NT2/D1 (cell line): ENCODE results near the gene NHSL1.

ENCODE experiments used
- DNase-seq: peaks from one replicate; pipeline ENCODE4 v3.0.0-alpha.2; 2011; ENCODE audit warnings: low read depth, low spot score
- H3K27me3 ChIP-seq: 2 replicates; pipeline ENCODE4 v1.6.0; 2011; ENCODE audit warnings: mild to moderate bottlenecking; ENCODE audit not compliant: insufficient read length, insufficient read depth
- H3K36me3 ChIP-seq: 2 replicates; pipeline ENCODE4 v1.6.1; 2011; ENCODE audit warnings: mild to moderate bottlenecking, low read length, mixed read lengths; ENCODE audit not compliant: insufficient read depth, insufficient read length
- H3K4me1 ChIP-seq: 2 replicates; pipeline ENCODE4 v1.5.1; 2011; ENCODE audit not compliant: insufficient read depth, insufficient read length
- H3K4me3 ChIP-seq: 2 replicates; pipeline ENCODE4 v1.5.1; 2011; ENCODE audit warnings: low read depth; ENCODE audit not compliant: insufficient read length
- H3K9ac ChIP-seq: 2 replicates; pipeline ENCODE4 v1.6.0; 2011; ENCODE audit warnings: low read depth; ENCODE audit not compliant: insufficient read length
- H3K9me3 ChIP-seq: 2 replicates; pipeline ENCODE4 v1.5.1; 2011; ENCODE audit warnings: mild to moderate bottlenecking, low read length; ENCODE audit not compliant: insufficient read depth
- SUZ12 ChIP-seq: IDR thresholded peaks from 2 replicates; pipeline ENCODE4 v1.6.1; 2011; ENCODE audit not compliant: insufficient read length, insufficient read depth; ENCODE audit errors: extremely low read depth
- YY1 ChIP-seq: IDR thresholded peaks from 2 replicates; pipeline ENCODE4 v1.6.1; 2011; ENCODE audit not compliant: insufficient read length, insufficient read depth
- ZNF274 ChIP-seq: IDR thresholded peaks from 2 replicates; pipeline ENCODE4 v1.6.1; 2011; ENCODE audit warnings: mild to moderate bottlenecking, low read depth, low read length

The NHSL1 gene

DNA sequence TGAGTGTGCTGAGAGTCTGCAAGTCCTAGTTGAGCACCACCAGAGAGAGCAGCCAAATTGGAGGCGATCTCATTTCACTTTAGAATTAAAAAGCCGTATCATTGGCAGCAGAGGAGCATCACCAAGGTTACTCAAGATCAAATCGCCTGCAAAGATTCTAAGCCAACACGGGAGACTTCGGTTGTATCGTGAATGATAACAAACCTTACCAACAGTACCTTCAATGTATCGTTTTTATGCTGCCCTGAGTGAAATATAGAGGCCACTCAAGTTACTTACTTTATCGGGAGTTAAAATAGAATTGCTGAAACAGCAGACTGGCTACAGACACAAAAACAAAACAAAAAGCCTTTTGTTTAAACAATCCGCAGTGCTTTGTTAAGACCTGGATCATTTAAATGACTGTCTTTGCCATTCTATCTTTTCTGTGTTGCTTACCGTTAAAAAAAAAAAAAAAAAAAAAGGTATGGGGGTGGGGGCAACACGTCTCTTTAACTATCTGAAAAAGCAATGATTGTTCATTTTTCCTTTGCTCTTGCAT, 14.2 kb downstream of the NHSL1 start:
- H3K36me3 ChIP-seq: peaks cover 9% of the 10 kb centered on the region
- no peaks in the 10 kb centered on the region for H3K4me1 ChIP-seq
- no peaks in the 10 kb centered on the region for H3K9me3 ChIP-seq
- no peak overlapping the region for H3K4me3 ChIP-seq
- no peak overlapping the region for H3K9ac ChIP-seq
- DNase-seq: no peak
- no peak for TF ChIP-seq YY1
- TF ChIP-seq SUZ12: no peak
- TF ChIP-seq ZNF274: no peak
- H3K27me3 ChIP-seq: no peaks in the 10 kb centered on the region

DNA sequence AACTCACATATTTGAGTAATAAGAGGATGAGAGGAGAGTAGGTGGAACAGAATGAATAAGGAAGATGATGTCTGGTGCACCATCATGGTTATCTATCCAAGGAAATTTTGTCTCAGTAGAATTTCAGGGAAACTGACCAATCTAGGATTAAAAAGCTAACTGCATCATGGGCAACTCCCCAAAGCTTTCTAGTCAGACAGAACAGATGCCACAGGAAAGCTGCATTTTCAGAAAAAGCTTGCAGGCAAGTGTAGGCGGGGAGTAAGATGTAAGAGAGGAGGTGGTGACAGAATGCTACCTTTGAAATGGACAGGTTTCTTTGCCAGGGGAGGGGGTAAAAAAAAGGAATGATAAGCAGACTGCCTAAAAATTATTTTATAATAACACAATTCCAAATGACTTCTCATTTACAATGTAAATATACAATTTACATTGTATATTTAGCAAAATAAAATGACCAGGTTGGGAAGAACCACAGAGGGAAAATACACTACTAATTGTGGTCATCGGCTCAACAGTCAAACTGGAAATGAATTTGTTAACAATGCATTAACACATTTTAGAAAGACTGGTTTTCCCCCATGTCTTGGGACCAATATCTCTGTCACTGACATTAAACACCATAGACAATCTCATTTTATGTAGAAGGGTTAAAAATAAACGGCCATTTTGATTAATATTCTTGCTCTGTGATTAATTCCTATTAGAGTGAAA, 15.1 kb downstream of the NHSL1 start:
- Histone ChIP-seq H3K4me1 (no peaks in the 10 kb centered on the region), H3K4me3 (no peak overlapping the region), H3K9me3 (no peaks in the 10 kb centered on the region), H3K36me3 (peaks cover 9% of the 10 kb centered on the region), H3K27me3 (no peaks in the 10 kb centered on the region), H3K9ac (no peak overlapping the region)
- no peak for DNase-seq
- no peak for TF ChIP-seq ZNF274
- TF ChIP-seq SUZ12: no peak
- TF ChIP-seq YY1: no peak

DNA sequence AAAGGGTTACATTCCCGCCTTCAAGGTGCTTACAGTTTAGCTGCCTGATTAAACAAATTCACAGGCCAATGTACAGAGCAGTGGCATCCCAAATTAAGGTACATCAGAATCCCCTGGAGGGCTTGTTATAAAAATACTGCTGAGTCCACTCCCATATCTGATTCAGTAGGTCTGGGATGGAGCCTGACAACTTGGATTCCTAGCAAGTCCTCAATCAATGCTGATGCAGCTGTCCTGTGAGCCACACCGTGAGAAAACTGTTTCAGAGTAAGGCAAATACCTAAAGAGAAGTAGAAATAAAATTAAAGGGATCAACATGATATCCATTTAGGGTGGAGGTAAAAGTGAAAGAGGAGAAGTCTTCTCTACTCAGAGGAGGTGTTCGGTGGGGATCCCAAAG, 16.5 kb downstream of the NHSL1 start:
- H3K27me3 ChIP-seq: no peaks in the 10 kb centered on the region
- no peak overlapping the region for H3K4me3 ChIP-seq
- no peaks in the 10 kb centered on the region for H3K4me1 ChIP-seq
- TF ChIP-seq SUZ12: no peak
- TF ChIP-seq YY1: no peak
- TF ChIP-seq ZNF274: no peak
- no peak for DNase-seq
- peaks cover 4% of the 10 kb centered on the region for H3K36me3 ChIP-seq
- no peak overlapping the region for H3K9ac ChIP-seq
- H3K9me3 ChIP-seq: no peaks in the 10 kb centered on the region

DNA sequence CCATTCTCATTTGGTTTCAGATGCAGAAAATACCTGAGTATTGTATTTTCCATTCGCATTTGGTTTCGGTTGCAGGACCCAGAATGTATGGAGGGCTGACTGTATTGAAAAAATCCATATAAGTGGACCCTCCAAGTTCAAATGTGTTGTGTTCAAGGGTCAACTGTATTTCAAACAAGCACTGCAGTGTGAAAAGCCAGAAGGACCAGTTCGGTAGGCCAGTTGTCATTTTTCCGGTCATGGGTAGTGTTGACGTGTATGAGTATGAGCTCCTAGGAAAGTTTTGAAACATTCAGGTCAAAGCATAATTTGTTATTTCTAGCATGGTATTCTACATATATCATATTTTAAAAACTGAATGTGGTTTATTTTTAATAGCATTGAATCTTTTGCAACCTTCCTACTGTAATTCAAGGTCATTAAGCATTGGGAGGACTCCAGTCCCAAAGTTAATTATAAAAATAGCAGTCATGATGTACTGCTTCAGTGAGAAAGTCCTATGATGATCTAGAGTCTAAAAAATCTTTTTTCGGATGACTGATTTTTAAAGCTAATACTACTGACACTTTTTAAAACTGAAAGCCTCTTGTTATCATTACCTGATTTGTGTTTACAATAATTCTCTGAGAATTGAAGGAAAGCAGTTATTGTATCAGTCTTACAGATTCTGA, 18.9 kb downstream of the NHSL1 start:
- TF ChIP-seq SUZ12: no peak
- no peak for TF ChIP-seq YY1
- TF ChIP-seq ZNF274: no peak
- Histone ChIP-seq H3K4me1 (no peaks in the 10 kb centered on the region), H3K9ac (no peak overlapping the region), H3K9me3 (no peaks in the 10 kb centered on the region), H3K4me3 (no peak overlapping the region), H3K27me3 (no peaks in the 10 kb centered on the region), H3K36me3 (peaks cover 4% of the 10 kb centered on the region)
- no peak for DNase-seq

DNA sequence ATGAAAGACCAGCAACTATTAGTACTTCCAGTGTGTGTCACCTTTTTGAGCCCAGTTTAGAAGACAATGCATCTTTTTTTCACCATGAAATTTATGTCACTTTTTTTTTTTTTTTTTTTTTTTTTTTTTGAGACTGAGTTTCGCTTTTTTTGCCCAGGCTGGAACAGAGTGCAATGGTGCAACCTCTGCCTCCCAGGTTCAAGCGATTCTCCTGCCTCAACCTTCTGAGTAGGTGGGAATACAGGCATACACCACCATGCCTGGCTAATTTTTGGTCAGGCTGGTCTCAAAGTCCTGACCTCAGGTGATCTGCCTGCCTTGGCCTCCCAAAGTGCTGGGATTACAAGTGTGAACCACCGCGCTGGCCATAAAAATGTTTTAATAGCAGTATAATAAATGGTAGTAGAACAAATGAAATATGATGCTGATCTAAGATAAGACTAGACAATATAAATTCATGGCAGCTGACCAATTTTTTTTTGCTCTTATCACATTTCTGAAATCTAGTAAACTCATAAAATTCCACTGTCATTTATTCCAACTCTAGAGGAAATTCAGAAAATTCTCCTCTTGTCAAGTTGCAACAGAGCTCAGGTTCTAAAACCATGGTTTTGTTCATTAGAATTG, 21.3 kb downstream of the NHSL1 start:
- Histone ChIP-seq H3K36me3 (peaks cover 4% of the 10 kb centered on the region), H3K27me3 (no peaks in the 10 kb centered on the region), H3K4me1 (no peaks in the 10 kb centered on the region), H3K9me3 (no peaks in the 10 kb centered on the region), H3K4me3 (no peak overlapping the region), H3K9ac (no peak overlapping the region)
- no peak for DNase-seq
- TF ChIP-seq YY1: no peak
- TF ChIP-seq ZNF274: no peak
- no peak for TF ChIP-seq SUZ12

DNA sequence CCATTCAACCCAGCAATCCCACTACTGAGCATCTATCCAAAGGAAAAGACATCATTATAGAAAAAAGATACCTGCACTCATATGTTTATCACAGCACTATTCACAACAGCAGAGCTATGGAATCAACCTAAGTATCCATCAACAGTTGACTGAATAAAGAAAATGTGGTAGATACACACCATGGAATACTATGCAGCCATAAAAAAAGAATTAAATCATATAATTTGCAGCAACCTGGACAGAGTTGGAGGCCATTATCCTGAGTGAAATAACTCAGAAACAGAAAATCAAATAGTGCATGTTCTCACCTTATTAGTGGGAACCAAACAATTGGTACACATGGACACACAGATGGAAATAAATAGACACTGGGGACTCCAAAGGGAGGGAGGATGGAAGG, 23.2 kb downstream of the NHSL1 start:
- no peak for TF ChIP-seq SUZ12
- no peak for TF ChIP-seq YY1
- no peak for TF ChIP-seq ZNF274
- Histone ChIP-seq H3K27me3 (no peaks in the 10 kb centered on the region), H3K9ac (no peak overlapping the region), H3K9me3 (no peaks in the 10 kb centered on the region), H3K36me3 (no peaks in the 10 kb centered on the region), H3K4me3 (no peak overlapping the region), H3K4me1 (no peaks in the 10 kb centered on the region)
- DNase-seq: no peak

DNA sequence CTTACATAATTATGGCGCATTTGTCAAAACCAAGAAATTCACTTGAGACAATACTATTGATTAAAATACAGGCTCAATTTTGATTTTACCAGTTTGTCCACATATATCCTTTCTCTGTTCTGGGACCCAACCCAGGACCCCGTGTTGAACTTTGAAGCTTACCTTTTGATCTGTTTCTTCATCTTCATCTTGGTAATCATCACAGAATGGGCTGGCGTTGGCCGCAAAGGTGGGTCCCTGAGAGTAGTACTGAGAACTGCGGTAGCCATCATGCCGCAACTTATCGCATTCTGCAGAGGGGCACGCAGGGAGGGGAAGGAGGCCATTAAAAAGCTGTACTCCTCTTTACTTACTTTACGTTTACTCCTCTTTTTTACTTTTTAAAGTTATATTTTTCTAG, 26.1 kb downstream of the NHSL1 start:
- no peaks in the 10 kb centered on the region for H3K9me3 ChIP-seq
- TF ChIP-seq ZNF274 (no peak), SUZ12 (no peak)
- no peaks in the 10 kb centered on the region for H3K4me1 ChIP-seq
- no peaks in the 10 kb centered on the region for H3K27me3 ChIP-seq
- no peak for DNase-seq
- peaks cover 2% of the 10 kb centered on the region for H3K36me3 ChIP-seq
- H3K4me3 ChIP-seq: no peak overlapping the region
- H3K9ac ChIP-seq: no peak overlapping the region
